SK-N-SH treated with all-trans-retinoic acid at 6 μM for 48 hours (cell line): ENCODE results near the gene WAPL.

ENCODE experiments used
- ATAC-seq: fragments of 200-7000 bp; cut with Tn5 transposase; 3 replicates; pipeline ENCODE4 v1.9.1; 2020; ENCODE audit warnings: mild to moderate bottlenecking, moderate library complexity
- ARNTL ChIP-seq: fragments of 450-650 bp; formaldehyde crosslinking; IDR thresholded peaks from 2 replicates; pipeline ENCODE4 v1.5.0; 2020; ENCODE audit warnings: low read depth, mild to moderate bottlenecking, moderate library complexity, borderline replicate concordance
- CREB5 ChIP-seq: fragments of 250-450 bp; sonication (Bioruptor Pico); IDR thresholded peaks from 2 replicates; pipeline ENCODE4 v1.5.1; 2020; ENCODE audit warnings: low read depth, mild to moderate bottlenecking, moderate library complexity
- CSDC2 ChIP-seq: fragments of 250-450 bp; sonication (Bioruptor Pico); IDR thresholded peaks from 2 replicates; pipeline ENCODE4 v1.5.0; 2020; ENCODE audit warnings: mild to moderate bottlenecking, moderate library complexity
- CSRNP3 ChIP-seq: fragments of 250-450 bp; sonication (Bioruptor Pico); IDR thresholded peaks from 2 replicates; pipeline ENCODE4 v1.5.1; 2021; ENCODE audit warnings: mild to moderate bottlenecking, moderate library complexity
- ESRRG ChIP-seq: fragments of 250-450 bp; sonication (Bioruptor Pico); IDR thresholded peaks from 2 replicates; pipeline ENCODE4 v1.6.1; 2021; ENCODE audit warnings: mild to moderate bottlenecking
- ISL1 ChIP-seq: fragments of 250-450 bp; sonication (Bioruptor Pico); IDR thresholded peaks from 2 replicates; pipeline ENCODE4 v2.1.2; 2022; ENCODE audit warnings: mild to moderate bottlenecking, moderate library complexity
- OSR1 ChIP-seq: fragments of 250-450 bp; sonication (Bioruptor Pico); IDR thresholded peaks from 2 replicates; pipeline ENCODE4 v1.8.0; 2022; ENCODE audit warnings: moderate library complexity, mild to moderate bottlenecking, inconsistent platforms
- PATZ1 ChIP-seq: fragments of 250-450 bp; sonication (Bioruptor Pico); IDR thresholded peaks from 2 replicates; pipeline ENCODE4 v1.8.0; 2020; ENCODE audit warnings: mild to moderate bottlenecking, moderate library complexity, borderline replicate concordance
- POU6F1 ChIP-seq: fragments of 250-450 bp; sonication (Bioruptor Pico); IDR thresholded peaks from 2 replicates; pipeline ENCODE4 v1.8.0; 2021; ENCODE audit warnings: low read depth, mild to moderate bottlenecking, moderate library complexity, borderline replicate concordance
- PPARA ChIP-seq: fragments of 250-450 bp; sonication (Bioruptor Pico); IDR thresholded peaks from 2 replicates; pipeline ENCODE4 v1.5.0; 2020; ENCODE audit warnings: mild to moderate bottlenecking, borderline replicate concordance
- RARB ChIP-seq: fragments of 250-450 bp; sonication (Bioruptor Pico); IDR thresholded peaks from 2 replicates; pipeline ENCODE4 v1.8.0; 2021; ENCODE audit warnings: mild to moderate bottlenecking, moderate library complexity
- SNAI2 ChIP-seq: fragments of 250-450 bp; sonication (Bioruptor Pico); IDR thresholded peaks from 2 replicates; pipeline ENCODE4 v1.5.0; 2020; ENCODE audit warnings: mild to moderate bottlenecking, moderate library complexity
- TCF4 ChIP-seq: fragments of 250-450 bp; sonication (Bioruptor Pico); IDR thresholded peaks from 2 replicates; pipeline ENCODE4 v1.8.0; 2021; ENCODE audit warnings: mild to moderate bottlenecking, moderate library complexity, borderline replicate concordance
- TSHZ2 ChIP-seq: fragments of 250-450 bp; sonication (Bioruptor Pico); IDR thresholded peaks from 2 replicates; pipeline ENCODE4 v1.5.0; 2020; ENCODE audit warnings: mild to moderate bottlenecking, moderate library complexity
- ZC3H10 ChIP-seq: fragments of 250-450 bp; sonication (Bioruptor Pico); IDR thresholded peaks from 2 replicates; pipeline ENCODE4 v1.5.1; 2021; ENCODE audit warnings: mild to moderate bottlenecking, moderate library complexity
- ZFP30 ChIP-seq: fragments of 450-650 bp; formaldehyde crosslinking; IDR thresholded peaks from 2 replicates; pipeline ENCODE4 v1.5.0; 2022; ENCODE audit warnings: mild to moderate bottlenecking, moderate library complexity
- ZNF565 ChIP-seq: fragments of 450-650 bp; formaldehyde crosslinking; conservative IDR thresholded peaks from 2 replicates; pipeline ENCODE4 v1.5.0; 2020; ENCODE audit warnings: low read depth, mild to moderate bottlenecking, moderate library complexity
- ZNF70 ChIP-seq: fragments of 450-650 bp; formaldehyde crosslinking; IDR thresholded peaks from 2 replicates; pipeline ENCODE4 v1.5.0; 2020; ENCODE audit warnings: mild to moderate bottlenecking, moderate library complexity
- ZNF8 ChIP-seq: fragments of 450-650 bp; formaldehyde crosslinking; IDR thresholded peaks from 2 replicates; pipeline ENCODE4 v1.5.0; 2020; ENCODE audit warnings: mild to moderate bottlenecking, moderate library complexity

Gene WAPL

GRCh38 chr10:86506062-86506461 is 15.5 kb downstream of the WAPL start:
- no peak for ATAC-seq
- TF ChIP-seq ESRRG (no peak), CSRNP3 (CRISPR knock-in tag) (no peak), ARNTL (CRISPR knock-in tag) (no peak), SNAI2 (CRISPR knock-in tag) (no peak), ZNF8 (CRISPR knock-in tag) (no peak), OSR1 (no peak), PATZ1 (no peak), RARB (CRISPR knock-in tag) (no peak), ISL1 (CRISPR knock-in tag) (no peak), ZNF565 (CRISPR knock-in tag) (no peak), CREB5 (CRISPR knock-in tag) (no peak), PPARA (CRISPR knock-in tag) (no peak), ZC3H10 (no peak), TSHZ2 (CRISPR knock-in tag) (no peak), ZNF70 (CRISPR knock-in tag) (no peak), POU6F1 (CRISPR knock-in tag) (no peak)

GRCh38 chr10:86504510-86504909 is 17.1 kb downstream of the WAPL start:
- TF ChIP-seq ARNTL (CRISPR knock-in tag) (no peak), CSDC2 (CRISPR knock-in tag) (no peak)
- no peak for ATAC-seq

GRCh38 chr10:86500846-86501245 is 20.7 kb downstream of the WAPL start:
- no peak for ATAC-seq
- TF ChIP-seq ISL1 (CRISPR knock-in tag) (no peak), ARNTL (CRISPR knock-in tag) (no peak), ESRRG (no peak), CSDC2 (CRISPR knock-in tag) (no peak), PPARA (CRISPR knock-in tag) (no peak), POU6F1 (CRISPR knock-in tag) (no peak)

GRCh38 chr10:86498598-86498997 is 23.0 kb downstream of the WAPL start:
- no peak for ATAC-seq
- no peak for TF ChIP-seq SNAI2 (CRISPR knock-in tag)
- TF ChIP-seq ZNF70 (CRISPR knock-in tag), result no peak
- TF ChIP-seq ZNF565 (CRISPR knock-in tag), result no peak
- no peak for TF ChIP-seq TCF4
- no peak for TF ChIP-seq TSHZ2 (CRISPR knock-in tag)
- no peak for TF ChIP-seq CSDC2 (CRISPR knock-in tag)
- no peak for TF ChIP-seq ZC3H10
- TF ChIP-seq ZFP30 (CRISPR knock-in tag), result no peak
- TF ChIP-seq OSR1, result no peak
- TF ChIP-seq RARB (CRISPR knock-in tag), result no peak
